H1 (cell line): ENCODE data around the gene ACBD4.

Experiments
- EP300 ChIP-seq, 2 experiments: IDR thresholded peaks; 1 replicate in 1 of 2; 2 replicates in 1 of 2; pipeline ENCODE4 v1.6.1; 2011 to 2012; ENCODE audit warnings: low read depth in 2 of 2, low read length in 2 of 2, mild to moderate bottlenecking in 2 of 2, borderline replicate concordance in 1 of 2, inconsistent platforms in 1 of 2, moderate library complexity in 1 of 2
- SP1 ChIP-seq: IDR thresholded peaks from 2 replicates; pipeline ENCODE4 v1.6.1; 2011; ENCODE audit warnings: low read depth, low read length

- TF ChIP-seq EP300 (IDR thresholded peaks at IDR 0.05; ENCODE audit: borderline replicate concordance in 1 of 2, low read depth in 2 of 2, low read length in 2 of 2) (no peak), SP1 (no peak)
These were observed 14.9 kb upstream of the ACBD4 start for GRCh38 chr17:45120558-45120957.
